ENCODE data around the gene ADGRG1.

ADGRG1 gene

GRCh38 chr16:57600952-57601580 lies 27.4 kb upstream of the ADGRG1 start:
- no peak for TF ChIP-seq CTCF (IDR thresholded peaks at IDR 0.05)

DNA sequence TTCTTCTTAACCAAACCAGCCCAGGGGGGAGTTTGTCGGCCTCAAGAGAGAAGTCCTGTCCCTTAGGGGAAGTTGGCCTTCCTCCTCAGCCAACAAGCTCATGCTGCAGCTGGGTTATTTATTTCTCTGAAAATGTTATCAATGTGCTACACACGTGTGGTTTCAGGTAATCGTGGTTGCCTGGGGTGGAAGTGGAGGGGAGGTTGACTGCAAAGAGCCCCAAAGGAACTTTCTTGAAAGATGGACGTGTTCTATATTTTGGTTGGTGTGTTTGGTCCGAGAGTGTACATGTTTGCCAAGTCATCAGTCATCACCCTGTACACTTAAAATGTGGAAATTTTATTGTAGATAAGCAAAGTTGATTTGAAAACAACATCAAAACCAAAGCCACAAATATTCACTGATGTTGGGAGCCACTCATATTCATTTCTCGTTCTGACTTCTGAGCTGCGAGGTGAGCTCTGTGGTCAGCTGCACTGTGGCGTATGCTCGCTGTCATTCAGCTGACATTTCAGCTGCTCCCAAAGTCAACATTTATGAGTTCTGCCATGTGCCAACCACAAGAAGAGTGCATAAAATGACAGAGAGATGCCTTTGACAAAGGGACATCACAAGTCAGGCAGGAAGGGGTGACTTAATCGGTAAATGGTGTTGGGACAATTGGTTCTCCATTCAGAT lies 26.5 kb upstream of the ADGRG1 start:
- TF ChIP-seq CTCF (IDR thresholded peaks at IDR 0.05): no peak

GRCh38 chr16:57603115-57604024 lies 25.1 kb upstream of the ADGRG1 start:
- no peak for TF ChIP-seq CTCF (IDR thresholded peaks at IDR 0.05)

DNA sequence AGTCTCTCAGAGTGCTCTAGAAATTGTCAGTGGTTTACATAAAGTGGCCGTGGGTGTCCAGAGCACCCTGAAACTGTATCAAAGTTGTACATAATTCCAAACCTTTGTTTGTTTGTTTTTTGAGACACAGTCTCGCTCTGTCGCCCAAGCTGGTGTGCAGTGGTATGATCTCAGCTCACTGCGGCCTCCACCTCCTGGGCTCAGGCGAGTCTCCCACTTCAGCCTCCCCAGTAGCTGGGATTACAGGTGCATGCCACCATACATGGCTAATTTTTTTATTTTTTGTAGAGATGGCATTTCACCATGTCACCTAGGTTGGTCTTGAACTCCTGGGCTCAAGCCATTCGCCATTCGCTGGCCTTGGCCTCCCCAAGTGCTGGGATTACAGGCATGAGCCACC lies 24.3 kb upstream of the ADGRG1 start:
- TF ChIP-seq CTCF (IDR thresholded peaks at IDR 0.05): no peak

- no peak for TF ChIP-seq CTCF (IDR thresholded peaks at IDR 0.05)
Measured at GRCh38 chr16:57606147-57606846, 22.1 kb upstream of the ADGRG1 start.

DNA sequence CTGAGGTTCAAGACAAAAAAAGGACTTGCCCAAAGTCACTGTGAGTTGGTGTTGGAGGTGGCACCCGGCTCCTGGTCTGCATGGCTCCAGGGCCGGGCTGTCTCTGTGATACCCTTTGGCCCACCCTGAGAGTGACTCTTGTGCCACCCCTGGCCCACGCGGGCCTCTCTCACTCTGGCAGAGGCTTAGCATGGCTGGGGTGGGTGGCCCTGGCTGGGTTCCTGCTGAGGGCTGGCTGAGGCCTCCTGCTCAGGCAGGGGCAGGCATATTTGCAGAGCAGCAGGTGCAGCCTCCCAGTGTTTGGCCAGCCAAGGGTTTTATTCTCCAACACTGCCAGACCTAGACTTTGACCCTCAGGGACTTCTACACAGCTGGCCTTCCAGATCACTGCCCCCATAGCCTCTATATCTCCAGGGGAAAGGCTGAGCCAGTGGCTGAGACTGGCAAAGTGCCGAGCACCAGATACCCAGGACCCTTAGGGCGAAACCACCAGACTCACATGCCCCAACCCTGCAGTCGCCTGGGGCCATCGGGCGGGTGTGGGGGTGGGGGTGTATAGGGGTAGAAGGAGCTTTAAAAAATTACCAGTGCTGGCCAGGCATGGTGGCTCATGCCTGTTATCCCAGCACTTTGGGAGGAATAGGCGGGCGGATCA lies 21.5 kb upstream of the ADGRG1 start:
- no peak for TF ChIP-seq CTCF (IDR thresholded peaks at IDR 0.05)
